HG03095 (cell line): ENCODE measurements around the gene TIMM44.
"Not testable (repeated sequence)": the region's sequence is repeated elsewhere in the genome, so short reads cannot be mapped to it uniquely, and the experiment has no call there.

Experiments used
- ATAC-seq: cut with Tn5 transposase; IDR thresholded peaks from one replicate; pipeline ENCODE4 v1.9.1; 2021; ENCODE audit warnings: moderate library complexity; ENCODE audit not compliant: unreplicated experiment

Gene TIMM44

DNA sequence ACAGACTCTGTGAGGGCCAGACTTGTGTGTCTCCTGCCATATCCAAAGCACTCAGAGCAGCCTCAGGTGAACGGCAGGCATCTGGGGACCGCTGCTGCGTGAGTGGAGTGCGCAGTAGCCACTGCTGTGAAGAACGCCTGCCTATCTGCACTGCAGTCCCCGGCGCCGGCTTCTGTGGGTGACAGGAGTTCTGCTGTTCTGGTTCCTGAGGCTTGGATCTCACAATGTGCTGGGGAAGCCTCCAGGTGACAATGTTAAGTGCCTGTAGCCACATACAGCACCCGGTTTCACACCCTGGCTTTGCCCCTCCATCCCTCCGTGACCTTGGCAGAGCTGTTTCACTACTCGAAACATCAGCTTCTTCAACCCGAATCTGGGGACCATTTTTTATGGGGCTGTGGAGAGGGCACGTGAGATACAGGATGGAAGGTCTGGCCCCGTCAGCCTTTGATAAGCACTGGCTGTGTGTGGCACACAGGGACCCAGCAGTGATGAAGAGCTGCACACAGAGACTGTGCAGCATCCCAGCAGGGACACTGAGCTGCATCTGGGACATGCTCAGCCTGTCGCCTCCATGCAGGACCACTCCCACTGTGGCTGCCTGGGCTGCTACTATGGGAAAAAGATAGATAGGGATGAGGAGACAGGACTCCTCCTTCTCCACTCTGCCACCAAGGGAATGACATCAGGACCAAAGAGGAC, 33.7 kb upstream of the TIMM44 start:
- no peak for ATAC-seq

DNA sequence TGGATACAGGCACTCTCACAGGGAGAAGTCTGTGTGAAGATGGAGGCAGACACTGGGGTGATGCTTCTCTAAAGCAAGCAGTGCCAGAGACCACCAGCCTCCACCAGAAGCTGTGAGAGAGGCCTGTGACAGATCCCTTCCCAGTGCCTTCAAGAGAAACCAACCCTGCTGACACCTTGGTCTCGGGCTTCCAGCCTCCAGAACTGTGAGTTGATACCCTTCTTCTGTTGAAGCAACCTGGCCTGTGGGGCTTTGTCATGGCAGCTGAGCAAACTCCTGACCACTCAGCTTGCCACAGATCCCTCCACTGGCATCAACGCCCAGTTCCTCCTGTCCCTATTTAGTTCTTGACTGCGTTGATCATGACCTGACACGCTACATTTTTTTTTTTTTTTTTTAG, 33.0 kb upstream of the TIMM44 start:
- no peak for ATAC-seq

DNA sequence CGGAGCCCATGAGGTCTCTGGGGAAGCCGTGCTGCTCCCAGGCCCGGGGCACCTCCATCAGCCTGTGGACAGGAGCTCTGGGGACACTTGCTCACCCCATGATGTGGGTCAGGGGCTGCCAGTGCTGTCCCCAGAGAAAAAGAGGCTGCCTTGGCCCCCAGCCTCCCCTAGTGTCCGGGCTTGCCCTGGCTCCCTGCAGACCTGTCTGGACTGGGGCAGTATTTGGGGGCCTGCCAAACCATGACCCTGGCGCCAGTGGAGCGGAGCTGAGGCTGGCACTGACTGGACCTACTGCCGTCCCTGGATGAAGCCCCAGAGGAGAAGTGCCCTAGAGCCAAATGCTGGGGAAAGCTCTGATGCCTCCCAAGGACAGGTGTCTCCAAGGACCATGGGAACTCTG, 31.6 kb upstream of the TIMM44 start:
- ATAC-seq = no peak

DNA sequence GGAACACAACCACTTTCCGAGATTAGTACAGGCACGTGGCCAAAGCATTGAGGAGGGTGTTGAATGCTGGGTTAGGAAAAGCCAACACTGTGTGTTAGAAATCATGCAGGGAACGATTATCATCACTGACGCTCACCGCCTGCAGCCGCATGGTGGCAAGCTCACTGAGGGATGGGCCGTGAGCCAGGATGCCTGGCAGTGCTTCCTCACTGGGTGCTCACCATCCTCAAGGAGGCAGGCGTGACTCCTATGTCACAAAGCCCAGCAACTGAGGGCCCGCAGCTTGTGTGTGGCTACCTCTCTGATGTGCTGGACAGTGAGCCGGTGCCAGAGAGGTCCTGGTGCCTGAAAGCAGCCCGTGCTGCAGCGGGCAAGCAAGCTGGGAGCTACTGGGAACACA, 30.4 kb upstream of the TIMM44 start:
- no peak for ATAC-seq

GRCh38 chr19:7971553-7972520, 28.4 kb upstream of the TIMM44 start:
- no peak for ATAC-seq

GRCh38 chr19:7970716-7971448, 27.4 kb upstream of the TIMM44 start:
- ATAC-seq = no peak

DNA sequence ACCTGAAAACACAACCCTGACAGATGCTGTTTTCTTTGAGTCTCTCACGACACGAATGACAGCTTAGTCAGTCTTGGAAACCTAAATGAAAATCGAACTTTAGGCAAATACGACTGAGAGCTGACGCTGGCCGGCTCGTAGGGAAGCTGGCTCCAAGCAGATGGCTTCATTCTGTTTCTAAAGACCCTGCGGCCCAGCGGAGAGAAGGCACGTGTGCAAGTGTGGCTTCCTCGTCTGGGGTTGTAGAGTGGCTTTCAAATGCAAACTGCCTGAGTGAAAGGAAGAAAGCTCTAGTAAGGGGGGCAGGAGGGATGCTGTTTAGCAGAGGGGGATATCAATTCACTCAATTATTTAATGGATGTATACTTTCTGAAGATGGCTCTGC, 26.1 kb upstream of the TIMM44 start:
- no peak for ATAC-seq

DNA sequence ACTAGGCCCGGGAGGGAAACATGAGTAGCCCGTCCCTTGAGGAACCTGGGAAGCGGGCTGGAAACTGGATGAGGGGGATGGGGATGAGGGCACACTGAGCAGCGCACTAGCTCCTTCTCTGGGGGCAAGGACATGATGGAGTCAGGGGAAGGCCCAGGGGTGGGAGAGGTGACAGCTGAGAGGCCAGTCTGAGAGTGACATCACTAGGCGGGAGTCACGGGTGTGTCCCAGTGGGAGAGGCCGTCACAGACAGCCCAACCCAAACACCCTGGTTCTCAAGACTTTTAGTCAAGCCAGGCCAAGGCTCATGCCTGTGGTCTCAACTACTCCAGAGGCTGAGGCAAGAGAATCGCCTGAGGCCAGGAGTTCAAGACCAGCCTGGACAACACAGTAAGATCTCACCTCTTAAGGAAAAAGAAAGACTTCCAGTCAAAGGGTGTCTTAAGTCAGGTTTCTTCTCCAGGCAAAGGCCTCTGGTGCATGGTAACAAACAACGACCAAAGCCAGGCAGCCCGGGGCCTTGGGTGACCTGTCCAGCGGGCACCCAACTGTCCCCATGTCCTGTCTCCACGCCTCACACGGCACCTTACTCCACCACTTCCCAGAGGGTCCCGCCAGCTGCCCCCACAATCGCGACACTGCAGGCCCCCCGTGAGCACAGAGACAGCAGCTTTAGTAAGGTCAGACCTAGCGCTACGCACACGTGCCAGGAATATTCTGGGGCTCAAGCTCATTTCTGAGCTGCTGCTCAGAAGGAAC, 25.5 kb upstream of the TIMM44 start:
- ATAC-seq = no peak

DNA sequence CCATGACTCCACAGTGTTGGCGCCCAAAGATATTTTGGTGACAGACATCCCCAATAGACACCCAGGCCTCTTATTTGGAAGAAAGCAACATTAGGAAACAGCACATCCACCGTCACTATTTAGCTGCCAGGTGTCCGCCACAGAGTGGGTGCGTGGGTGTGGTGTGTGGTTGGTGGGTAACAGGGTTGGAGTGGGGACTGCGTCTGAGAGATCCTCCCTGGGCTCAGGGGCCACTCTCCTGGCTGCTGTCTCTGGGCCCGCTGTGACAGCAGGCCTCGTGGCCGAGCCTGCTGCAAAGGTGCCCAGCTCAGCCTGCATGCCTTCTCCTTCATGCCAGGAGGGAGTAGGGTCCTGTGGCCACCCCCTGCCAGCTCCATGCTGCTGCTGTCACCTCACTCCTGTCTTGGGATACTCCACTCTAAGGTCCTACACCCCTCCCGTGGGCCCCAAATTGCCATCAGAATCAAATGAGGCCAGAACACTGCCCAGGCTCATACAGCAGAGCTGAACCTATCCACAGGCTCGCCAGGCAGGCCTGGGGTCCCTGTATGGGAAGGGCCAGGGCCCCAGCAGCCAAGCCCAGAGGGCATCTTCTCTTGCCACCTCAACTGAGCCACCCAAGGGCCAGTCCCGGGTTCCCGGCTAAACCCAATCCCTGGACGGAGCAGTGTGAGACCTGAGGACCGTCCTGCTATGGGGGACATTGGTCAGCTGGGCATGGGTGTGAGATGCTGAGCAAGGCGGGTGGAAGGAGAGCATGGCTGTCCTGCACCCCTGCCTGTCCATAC, 24.7 kb upstream of the TIMM44 start:
- ATAC-seq = no peak

DNA sequence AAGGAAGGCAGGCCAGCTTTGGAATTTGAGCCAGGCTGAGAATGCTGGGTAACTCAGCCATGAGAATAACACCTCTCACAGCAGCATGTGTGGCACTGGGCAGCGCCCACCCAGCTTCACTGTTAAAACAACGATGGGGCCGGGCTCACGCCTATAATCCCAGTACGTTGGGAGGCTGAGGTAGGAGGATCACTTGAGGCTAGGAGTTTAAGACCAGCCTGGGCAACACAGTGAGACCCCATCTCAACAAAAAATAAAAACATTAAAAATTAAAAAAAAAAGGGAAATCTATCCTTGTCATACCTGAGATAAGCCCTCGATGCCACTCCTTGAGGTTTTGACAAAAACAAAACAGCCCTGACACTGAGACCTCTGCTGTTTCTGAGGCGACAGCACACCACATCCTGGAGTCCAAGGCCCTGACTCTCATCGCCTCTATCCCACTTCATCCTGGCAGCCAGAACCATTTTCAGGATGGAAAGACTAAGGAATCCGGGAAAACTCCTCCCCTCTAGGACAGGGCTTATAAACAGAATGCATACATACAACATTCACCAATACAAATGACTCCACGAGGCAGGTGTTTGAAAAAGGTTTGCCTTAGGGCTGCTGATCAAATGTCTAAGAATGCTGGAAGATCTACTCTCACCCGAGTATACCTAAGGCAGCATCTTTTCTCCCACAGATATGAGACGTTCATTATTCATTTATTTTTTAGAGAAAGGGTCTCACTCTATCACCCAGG, 22.6 kb upstream of the TIMM44 start:
- ATAC-seq = no peak

GRCh38 chr19:7965259-7965841, 21.9 kb upstream of the TIMM44 start:
- no peak for ATAC-seq

DNA sequence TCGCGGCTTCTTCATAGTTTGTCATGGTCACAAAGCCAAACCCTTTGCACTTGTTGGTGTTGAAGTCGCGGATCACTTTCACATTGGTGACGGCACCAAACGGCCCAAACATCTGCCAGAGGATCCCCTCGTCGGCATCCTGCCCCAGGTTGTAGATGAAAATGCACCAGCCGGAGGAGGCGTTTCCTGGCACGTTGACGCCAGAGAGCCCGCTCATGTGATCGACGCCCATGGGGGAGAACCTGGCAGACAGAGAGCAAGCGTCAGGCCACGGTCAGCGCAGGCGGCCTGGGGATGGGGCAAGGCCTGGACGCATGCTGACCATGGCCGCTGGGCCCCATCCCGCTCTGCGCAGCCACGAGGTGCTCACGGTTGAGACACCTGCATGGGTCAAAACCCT, 20.1 kb upstream of the TIMM44 start:
- ATAC-seq = no peak

GRCh38 chr19:7962644-7963268, 19.3 kb upstream of the TIMM44 start:
- ATAC-seq = no peak

GRCh38 chr19:7961920-7962626, 18.6 kb upstream of the TIMM44 start:
- no peak for ATAC-seq

DNA sequence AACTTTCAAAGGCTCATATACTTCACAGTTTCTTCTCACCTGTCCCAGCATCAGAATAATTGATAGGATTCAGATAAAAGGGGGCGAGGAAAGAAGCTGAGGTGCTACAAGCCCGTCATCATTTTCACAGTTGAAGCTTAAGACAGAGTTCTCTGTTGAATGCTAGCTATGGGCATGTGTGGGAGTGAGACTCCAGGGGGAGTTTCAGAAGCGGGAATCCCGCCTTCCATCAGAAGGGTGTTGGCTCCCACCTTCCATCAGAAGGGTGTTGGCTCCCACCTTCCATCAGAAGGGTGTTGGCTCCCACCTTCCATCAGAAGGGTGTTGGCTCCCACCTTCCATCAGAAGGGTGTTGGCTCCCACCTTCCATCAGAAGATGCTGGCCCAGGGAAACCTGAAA, 17.6 kb upstream of the TIMM44 start:
- ATAC-seq = not testable (repeated sequence)

DNA sequence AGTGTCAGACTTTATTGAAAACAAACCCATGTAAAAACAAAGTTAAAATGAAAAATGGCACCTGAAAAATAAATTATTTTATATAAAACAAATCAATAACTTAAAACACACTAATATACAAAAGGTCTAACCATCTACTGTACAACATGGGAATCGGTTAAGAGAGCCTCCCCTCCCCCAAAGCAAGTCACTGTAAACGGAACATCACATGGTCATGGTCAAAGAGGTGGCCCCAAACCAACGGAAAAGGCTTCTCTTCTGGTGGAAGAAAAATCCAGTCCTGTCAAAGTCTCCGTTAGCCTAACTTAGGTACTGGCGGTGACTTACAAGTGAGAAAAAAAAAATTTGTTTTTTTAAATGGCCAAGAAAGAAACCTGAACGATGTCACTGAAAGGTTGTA, 15.7 kb upstream of the TIMM44 start:
- ATAC-seq = no peak

GRCh38 chr19:7955696-7956095, 12.2 kb upstream of the TIMM44 start:
- no peak for ATAC-seq

DNA sequence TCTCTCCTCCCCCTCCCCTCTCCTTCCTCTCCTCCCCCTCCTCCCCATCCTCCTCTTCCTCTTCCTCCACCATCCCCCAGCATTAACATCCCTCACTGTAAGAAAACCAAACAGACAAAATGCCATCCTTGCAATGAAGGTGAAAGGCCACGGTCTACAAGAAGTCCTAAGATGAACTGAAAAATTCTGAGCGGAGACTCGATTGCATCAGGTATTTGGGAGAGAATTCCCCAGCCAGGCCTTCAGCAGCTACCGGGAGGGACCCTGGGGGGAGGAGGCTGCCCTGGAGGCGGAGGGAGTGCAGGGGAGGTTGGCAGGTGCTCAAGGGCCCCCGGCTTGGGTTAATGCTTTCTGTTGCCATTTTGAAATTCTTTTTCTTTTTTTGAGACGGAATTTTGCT, 10.1 kb upstream of the TIMM44 start:
- ATAC-seq = no peak
